GM18511 (cell line): Measurements from ENCODE around the gene ZNF652.

ENCODE experiments used
- ATAC-seq: cut with Tn5 transposase; IDR thresholded peaks from one replicate; pipeline ENCODE4 v1.9.1; 2021; ENCODE audit warnings: mild to moderate bottlenecking, moderate library complexity; ENCODE audit not compliant: unreplicated experiment

The ZNF652 gene

GRCh38 chr17:49359990-49360795, 1.9 kb downstream of the ZNF652 start:
- ATAC-seq = no peak

DNA sequence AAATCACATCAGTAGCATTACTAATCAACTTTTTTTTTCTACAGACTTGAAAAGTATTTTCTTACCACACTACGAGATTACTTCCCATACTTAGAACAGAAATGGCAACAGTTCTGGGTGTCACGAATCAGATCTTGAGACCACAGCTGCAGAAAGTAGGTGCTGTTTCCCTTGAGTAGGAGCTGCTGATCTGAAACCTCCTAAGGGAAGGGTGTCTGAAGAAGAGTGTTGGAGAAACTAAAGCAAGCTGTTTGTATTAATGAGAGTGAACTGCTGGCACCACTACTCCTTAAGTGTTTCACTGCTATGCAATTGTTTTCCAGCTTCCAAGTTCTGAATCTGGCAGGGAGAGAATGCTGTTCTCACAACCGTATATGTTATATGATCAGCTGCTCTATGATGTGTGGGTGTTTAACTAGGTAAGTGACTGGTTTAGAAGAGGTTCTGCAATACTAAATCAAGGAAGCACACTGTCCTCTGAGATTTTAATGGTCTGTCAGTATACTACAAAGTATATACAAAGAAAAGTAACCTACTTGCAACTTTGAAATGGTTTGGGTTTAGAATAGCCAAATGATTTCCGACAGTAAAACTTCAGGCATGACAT, 3.3 kb downstream of the ZNF652 start:
- ATAC-seq = no peak

DNA sequence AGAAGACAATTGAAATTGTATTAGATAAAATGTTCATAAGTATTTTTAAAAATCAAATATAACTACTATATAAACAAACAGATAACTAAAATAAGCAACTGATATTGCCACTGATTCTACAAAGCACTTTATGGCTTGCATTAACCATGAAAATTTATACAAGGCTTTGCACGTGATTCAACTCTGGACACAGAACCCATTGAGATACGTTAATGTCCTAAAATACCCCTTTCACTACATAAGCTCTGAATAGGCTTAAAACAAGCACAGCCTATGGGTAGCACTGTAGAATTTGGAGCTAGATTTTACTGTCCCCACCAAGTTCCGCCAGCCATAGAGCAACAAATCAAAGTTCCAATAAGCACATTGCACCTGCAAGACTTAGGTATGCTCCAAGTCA, 4.5 kb downstream of the ZNF652 start:
- ATAC-seq = no peak

GRCh38 chr17:49356320-49356719, 5.7 kb downstream of the ZNF652 start:
- no peak for ATAC-seq

GRCh38 chr17:49353607-49354006, 8.4 kb downstream of the ZNF652 start:
- ATAC-seq = no peak

DNA sequence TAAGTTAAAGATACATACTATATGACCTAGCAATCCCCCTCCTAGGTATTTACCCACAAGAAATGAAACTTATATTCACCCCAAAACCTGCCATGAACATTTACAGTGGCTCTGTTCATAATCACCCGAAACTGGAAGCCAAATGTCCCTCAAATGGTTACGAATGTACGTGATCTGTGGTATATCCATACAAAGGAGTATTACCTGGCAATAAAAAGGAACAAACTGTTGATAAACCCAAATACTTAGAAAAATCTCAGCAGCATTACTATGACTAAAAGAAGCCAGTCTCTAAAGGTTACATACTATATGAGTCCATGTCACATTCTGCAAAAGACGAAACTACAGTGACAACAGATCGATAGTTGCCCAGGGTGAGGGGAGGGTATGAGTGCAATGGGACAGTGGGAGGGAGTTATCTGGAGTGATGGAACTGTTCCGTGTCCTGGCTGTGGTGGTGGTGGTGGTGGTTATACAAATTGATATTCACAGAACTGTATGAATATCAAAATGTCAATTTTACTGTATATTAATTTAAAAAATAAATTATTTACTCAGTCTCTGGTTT, 9.4 kb downstream of the ZNF652 start:
- no peak for ATAC-seq

- ATAC-seq = no peak
Observed at GRCh38 chr17:49351572-49352140, 10.4 kb downstream of the ZNF652 start.

GRCh38 chr17:49349541-49349940, 12.5 kb downstream of the ZNF652 start:
- ATAC-seq = no peak

- no peak for ATAC-seq
Observed at GRCh38 chr17:49344914-49345313, 17.1 kb downstream of the ZNF652 start.

DNA sequence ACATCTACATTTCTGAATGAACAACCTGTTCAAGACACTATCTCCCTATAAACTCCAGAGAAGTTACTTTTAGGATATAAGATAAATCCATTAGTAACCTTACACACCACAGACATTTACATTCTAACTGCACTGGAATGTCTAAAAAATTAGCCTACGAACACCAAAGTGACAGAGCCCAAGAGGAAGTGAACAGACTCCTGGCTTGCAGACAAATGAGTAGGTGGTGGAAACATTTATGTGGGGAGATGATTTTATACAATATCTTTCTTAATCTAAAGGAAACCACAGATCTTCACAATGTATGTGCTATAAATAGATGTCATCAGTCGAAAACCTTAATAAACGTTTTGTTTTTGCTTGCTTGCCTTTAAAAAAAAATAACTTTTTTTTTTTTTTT, 18.8 kb downstream of the ZNF652 start:
- ATAC-seq = no peak

DNA sequence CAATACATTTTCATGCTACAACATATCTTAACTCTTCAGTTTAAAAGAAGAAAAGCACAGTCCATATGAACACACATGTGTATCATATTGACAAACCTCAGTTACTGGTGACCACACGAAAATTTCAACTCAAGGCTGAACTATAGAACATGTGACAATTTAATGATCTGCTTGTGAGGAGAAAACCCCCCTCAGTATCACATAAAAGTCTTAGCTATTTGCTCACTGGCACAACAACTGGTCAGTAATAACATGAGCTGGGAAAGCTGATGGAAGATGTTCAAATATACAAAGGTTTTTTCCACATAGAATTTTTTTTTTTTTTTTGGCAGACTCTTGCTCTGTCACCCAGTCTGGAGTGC, 19.5 kb downstream of the ZNF652 start:
- ATAC-seq = peak; percentile 41

GRCh38 chr17:49341356-49341755, 20.7 kb downstream of the ZNF652 start:
- peak; percentile 30 for ATAC-seq

DNA sequence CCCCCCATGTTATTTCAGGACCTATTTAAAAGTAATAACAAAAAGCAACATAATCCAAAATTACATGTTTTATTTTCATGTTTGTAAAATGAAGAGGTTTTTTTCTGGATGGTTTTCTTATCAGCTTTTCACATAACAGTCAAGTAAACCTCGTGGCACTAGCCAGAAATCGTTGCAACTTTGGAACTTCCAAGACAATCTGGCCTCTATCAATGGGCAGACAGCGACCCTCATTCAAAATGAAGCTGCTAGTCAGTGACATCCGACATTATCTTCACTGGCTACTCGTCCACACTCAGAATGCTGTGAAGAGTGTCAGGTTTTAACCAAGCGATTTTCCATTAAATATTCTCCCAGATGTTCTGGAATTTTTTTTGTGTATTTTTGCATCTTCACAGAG, 22.7 kb downstream of the ZNF652 start:
- ATAC-seq = no peak

- ATAC-seq = no peak
Observed at GRCh38 chr17:49338883-49339282, 23.2 kb downstream of the ZNF652 start.

- ATAC-seq = no peak
Observed at GRCh38 chr17:49337884-49338283, 24.2 kb downstream of the ZNF652 start.

DNA sequence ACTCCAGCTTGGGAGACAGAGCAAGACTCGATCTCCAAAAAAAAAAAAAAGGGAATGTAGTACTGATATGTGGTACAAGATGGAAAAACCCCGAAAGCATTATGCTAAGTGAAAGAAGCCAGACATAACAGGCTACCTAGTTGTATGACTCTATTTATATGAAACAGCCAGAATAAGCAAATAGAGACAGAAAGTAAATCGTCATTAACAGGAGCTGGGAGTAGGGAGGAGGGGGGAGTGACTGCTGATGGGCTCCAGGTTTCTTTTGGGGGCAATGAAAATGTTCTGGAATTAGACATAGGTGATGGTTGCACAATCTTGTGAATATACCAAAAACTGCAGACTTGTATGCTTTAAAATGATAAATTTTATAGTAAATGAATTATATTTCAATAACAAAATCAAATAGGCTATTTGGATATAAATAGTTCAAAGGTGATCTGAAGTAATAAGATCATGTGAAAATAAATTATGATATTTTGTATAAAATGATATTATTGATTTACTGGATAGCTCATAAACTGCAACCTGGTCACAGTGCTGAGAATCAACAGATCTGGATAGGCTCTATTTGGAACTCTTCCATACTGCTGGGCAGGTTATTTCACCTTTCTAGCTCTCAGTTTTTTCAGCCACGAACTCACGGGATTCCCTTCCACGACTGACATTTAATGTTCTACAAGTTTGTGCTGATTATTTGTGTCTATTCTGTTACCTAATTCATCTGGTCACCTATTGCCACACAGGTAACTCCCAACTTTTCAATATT, 27.1 kb downstream of the ZNF652 start:
- no peak for ATAC-seq

GRCh38 chr17:49333804-49334203, 28.2 kb downstream of the ZNF652 start:
- no peak for ATAC-seq

- ATAC-seq = peak; percentile 51
Observed at GRCh38 chr17:49327835-49328784, 33.9 kb downstream of the ZNF652 start.

- no peak for ATAC-seq
Observed at GRCh38 chr17:49325980-49326379, 36.1 kb downstream of the ZNF652 start.

DNA sequence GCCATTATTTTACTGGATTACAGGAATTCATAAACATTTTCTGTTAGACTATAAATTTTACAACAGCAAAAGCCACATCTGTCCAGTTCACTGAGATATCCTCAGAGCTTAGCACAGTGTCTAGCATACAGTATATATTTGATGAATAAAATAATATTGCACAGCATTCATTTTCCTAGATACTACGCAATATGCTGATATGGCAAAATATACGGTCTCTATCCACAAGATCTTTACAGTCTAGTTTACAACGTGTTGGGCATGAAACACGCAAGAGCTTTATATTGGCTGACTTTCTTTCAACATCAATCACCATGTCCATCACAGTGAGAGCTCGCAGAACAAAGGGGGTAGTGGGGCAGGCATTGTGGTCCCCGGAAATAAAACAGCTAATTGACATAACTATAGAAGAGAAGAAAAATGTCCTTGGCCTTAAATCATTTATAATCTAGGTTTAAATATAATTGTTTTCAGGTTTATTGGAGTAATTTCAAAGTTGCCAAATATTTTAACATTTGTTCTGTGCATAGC, 43.5 kb downstream of the ZNF652 start:
- no peak for ATAC-seq
